Right forelimb (tissue), 1 donor: ENCODE results near the gene GRM8.
A peak's percentile ranks its signal among the peaks of the same experiment; 100 is the strongest.

Experiments used
- DNase-seq: peaks from one replicate; pipeline ENCODE4 v3.0.0-alpha.2; 2018

GRM8 gene

GRCh38 chr7:127146746-127147536 is 105.8 kb downstream of the GRM8 start:
- DNase-seq: no peak

DNA sequence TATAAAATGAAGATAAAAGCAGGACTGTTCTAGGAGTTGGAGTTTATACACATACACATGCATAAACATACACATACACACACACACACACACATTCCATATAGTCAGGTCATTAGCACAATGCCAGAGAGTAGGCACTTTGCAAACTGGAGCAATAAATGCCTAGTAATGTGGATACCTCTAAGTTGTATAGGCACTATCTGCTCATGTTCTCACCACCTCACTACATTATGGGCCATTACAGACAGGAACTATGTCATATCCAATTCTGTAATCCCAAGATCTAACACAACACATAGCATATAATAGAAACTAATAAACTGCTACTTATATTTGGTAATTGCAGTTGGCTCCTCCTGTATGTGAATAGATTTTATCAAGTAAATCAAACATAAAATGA is 115.6 kb downstream of the GRM8 start:
- no peak for DNase-seq

DNA sequence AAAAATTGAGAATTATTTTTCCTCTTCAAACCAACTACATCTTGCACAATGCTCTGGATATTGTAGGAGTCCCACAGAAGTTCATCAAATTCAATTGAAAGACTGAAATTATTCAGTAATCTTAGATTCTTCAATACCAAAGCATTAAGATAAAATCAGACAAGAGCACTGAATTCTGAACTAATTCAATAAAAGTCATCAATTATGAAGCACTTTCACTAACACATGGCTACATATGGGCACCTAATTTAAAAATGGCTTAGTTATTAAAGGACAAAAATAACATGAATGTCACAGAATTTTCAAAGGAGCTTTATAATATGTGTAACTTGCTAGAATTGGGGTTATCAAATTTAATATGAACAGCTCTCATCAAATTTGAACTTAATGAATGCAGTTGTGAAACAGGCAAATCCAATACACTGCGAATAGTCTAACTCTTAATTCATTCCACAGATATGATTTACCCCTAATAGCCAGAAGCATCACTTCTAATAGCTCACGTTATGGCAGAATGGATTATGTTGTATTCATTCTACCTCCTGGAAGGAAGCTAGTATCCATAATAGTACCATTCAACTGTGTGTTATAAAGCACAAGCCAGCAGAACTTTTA is 116.8 kb downstream of the GRM8 start:
- no peak for DNase-seq

DNA sequence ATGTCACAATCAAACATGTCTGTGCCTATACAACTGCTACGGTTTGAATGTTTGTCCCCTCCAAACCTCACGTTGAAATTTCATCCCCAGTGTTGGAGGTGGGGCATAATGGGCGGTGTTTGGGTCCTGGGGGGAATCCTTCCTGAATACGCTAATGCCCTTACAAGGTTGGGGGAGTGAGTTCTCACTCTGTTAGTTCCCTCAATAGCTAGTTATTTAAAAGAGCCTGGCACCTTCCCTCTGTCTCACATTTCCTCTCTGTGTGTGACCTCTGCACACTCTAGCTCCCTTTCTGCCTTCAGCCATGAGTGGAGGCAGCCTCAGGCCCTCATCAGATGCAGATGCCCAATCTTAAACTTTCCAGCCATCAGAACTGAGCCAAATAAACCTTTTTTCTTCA is 129.5 kb downstream of the GRM8 start:
- DNase-seq: no peak

- DNase-seq: no peak
These were observed 133.2 kb downstream of the GRM8 start for GRCh38 chr7:127119517-127119916.

DNA sequence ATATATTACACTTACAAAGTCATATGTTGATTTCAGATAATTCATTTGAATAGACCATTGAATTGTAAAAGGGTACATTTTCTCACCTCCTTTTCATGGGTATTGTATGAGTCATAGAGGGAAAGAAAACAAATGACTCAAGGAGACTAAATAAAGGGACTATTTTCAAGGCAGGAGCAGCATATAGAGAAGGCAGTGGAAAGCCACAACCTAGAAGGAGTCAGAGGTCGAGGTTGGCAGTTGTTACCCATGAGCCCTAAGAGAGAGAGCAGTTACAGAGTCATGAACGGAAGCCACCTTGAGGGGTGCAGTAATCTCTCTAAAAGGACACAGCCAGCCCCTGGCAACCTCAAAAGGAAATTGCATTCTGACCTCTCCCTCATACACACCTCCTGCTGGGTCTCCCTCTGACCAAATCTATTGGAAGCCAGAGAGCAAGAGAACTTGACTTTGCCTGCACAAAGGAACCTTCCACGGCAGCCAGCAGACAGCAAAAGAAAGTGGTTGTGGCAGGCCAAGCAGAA is 137.9 kb downstream of the GRM8 start:
- no peak for DNase-seq

GRCh38 chr7:127107601-127108007 is 145.1 kb downstream of the GRM8 start:
- DNase-seq: peak; percentile 54

DNA sequence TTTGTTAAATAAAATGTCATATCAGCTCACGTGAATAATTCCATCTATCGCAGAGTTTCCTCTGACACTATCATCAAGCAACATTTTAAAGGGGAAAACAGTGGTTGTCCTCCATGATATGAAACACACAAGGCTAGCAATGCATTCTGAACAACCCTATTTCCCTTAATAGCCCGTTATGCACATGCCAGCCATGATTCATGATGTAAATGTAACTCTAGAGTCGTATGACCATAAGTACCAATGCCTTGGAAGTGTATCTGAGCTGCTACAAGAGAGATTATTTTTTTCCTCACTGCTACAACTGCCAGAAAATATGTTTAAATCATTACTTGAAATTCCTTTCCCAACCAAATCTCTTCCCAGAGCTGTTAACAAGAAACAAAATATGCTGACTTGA is 159.4 kb downstream of the GRM8 start:
- no peak for DNase-seq

DNA sequence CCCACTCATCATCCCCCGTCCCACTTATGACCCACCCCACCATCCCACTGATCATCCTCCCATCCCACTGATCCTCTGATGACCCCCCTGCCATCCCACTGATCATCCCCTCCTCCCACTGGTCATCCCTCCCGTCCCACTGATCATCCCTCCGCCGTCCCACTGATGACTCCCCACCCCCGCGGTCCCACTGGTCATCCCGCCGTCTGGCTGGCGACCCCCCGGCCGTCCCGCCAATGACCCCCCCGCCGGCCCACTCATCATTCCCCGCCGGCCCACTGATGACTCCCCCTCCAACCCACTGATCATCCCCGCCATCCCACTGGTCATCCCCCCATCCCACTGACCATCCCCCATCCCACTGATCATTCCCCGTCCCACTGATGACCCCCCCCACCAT is 161.1 kb downstream of the GRM8 start:
- no peak for DNase-seq

GRCh38 chr7:127089146-127089545 is 163.6 kb downstream of the GRM8 start:
- no peak for DNase-seq

- no peak for DNase-seq
These were observed 171.2 kb downstream of the GRM8 start for GRCh38 chr7:127081539-127081938.

DNA sequence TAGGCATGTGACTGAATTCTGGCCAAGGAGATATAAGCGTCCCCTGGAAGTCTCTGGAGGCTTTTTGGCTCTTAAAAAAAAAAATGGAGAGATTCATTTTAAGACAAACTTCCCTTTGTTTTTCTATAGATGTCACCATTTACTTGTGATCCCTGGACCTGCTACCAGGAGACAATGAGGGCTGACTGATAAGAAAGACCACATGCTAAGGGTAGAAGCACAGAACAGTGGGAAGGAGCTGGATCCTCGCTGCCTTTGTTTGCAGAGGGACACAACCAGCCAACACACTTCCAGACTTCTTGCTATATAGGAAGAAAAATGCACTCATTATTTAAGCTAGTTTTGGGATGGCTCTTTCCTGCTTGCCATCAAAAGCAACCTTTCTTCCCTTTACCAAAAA is 172.2 kb downstream of the GRM8 start:
- no peak for DNase-seq

GRCh38 chr7:127066974-127067373 is 185.8 kb downstream of the GRM8 start:
- DNase-seq: no peak

DNA sequence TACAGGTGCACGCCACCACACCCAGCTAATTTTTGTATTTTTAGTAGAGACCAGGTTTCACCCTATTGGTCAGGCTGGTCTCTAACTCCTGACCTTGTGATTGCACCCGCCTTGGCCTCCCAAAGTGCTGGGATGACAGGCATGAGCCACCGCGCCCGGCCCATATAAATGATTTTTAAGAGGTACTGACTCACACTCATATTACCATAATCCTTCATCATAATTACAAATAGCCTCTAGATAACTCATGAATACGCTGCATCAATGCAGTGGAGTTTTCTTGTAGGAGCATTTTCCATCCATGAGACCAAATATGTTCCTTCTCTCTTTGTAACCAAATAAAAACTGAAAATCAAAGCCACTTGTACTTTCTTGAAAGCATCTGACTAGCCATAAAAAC is 193.3 kb downstream of the GRM8 start:
- no peak for DNase-seq

DNA sequence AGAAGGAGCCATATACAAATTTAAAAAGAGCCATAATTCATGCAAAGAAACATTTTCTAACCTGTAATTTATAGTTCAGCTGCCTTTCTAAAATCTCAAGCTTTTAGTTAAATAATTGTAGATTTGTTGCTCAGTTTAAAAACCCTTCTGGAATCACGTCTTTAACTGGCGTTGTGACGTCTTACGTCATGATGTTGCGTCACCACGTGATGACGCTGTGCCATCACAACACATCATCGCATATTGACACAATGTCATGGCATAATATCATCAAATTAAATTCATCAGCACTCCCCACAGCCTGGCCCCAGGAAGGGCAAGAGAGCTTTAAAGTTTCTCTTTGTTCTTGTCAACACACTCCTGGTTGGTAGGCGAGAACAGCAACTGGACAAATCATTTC is 194.8 kb downstream of the GRM8 start:
- DNase-seq: no peak

- no peak for DNase-seq
These were observed 196.5 kb downstream of the GRM8 start for GRCh38 chr7:127056202-127056601.

DNA sequence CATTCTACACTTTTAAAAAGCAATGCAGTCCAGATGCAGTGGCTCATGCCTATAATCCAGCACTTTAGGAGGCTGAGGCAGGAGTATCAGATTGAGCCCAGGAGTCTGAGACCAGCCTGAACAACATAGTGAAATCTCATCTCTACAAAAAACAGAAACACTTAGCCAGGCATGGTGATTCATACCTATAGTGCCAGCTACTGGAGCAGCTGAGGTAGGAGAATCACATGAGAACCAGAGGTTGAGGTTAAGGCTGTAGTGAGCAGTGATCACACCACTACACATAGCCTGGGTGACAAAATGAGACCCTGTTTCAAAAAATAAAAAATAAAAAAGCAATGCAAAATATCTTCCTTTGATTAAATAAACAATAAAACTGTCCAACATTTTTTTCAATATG is 205.2 kb downstream of the GRM8 start:
- no peak for DNase-seq

DNA sequence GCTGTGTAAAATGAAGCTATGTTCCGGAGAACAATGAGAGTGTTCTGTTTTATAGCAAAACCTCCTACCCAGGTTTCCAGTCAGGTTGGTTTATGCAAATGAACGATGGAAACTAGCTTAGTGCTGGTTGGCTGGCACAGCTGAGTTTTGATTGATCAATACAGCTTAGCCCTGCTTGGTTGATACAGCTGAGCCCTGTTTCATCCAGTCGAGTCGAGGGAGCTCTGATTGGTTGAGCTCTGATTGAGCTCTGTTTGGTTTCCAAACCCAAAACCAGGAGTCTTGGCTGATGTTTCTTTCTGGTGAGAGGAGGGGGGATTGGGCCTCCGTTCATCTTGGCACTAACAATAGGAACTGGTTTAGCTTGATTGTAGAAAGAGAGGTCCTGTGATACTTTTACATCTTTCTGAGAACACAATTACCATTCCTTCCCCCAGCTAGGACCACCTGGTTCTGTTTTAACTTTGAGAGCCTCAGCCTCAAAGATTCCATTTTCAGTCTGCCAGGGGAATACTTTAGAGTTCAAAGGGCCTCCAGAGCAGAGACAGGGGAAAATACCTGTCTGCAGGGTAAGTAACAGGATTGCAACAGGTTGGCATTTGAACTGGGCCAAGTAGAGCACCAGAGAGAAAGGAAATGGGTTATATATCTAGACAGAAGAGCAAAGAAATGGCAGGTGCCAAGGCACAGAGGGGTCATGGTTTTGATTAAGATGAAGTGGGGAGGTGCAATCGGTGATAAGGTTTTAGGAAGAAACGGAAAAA is 210.9 kb downstream of the GRM8 start:
- DNase-seq: no peak

DNA sequence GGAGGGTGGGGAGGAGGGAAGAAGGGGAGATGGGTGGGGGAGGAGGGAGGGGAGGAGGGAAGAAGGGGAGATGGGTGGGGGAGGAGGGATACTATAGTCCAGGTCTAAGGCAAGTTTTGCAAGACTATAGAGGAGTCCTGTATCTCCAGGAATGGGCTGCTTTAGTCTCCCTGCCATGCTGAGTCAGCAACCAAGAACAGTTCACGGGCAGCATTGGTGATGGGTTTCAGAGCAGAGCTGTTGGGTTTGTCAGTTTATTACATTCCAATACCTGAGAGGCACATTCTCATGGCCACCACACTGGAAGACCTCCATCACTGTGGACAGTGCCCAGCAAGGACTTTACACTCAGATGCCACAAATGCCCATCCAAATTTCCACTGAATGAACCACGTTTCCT is 212.7 kb downstream of the GRM8 start:
- no peak for DNase-seq

DNA sequence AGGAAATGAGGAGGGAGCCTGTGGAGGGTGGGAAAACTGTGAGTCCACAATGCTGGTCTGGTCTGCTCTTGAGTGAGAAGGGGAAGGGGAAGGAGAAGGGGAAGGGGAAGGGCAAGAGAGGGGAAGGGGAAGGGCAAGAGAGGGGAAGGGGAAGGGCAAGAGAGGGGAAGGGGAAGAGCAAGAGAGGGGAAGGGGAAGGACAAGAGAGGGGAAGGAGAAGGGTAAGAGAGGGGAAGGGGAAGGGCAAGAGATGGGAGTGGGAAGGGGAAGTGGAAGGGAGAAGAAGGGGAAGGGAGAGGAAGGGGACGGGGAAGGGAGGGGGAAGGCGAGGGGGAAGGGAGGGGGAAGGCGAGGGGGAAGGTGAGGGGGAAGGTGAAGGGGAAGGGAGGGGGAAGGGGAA is 213.2 kb downstream of the GRM8 start:
- no peak for DNase-seq

DNA sequence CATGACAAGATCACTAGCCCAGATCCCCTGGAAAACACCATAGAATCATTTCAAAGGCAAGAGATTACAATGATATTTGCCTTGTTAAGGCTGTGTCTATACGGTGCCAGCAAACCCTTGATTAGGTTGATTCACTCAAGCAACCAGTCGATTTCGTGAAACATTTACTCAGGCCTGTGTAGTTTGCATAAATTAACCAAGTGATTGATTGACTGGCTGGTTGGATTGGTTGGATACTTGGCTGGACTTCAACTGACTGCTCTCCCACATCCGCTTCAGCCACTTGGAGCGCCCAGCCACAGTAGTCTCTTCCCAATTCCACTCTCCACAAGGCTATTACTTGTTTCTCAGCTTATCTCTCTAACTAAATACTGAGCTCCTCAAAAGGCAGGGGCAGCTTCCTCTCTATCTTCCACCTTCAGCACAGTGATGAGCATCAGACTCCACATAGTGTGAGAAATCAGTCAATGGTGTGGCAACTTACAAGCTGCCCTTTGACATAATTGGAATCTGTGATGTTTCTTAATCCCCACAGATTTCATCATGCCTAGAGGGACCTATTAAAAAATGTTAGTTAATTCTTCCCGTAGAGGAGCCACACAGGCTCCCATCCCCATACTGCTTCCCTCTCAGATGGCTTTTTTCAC is 217.4 kb downstream of the GRM8 start:
- no peak for DNase-seq

DNA sequence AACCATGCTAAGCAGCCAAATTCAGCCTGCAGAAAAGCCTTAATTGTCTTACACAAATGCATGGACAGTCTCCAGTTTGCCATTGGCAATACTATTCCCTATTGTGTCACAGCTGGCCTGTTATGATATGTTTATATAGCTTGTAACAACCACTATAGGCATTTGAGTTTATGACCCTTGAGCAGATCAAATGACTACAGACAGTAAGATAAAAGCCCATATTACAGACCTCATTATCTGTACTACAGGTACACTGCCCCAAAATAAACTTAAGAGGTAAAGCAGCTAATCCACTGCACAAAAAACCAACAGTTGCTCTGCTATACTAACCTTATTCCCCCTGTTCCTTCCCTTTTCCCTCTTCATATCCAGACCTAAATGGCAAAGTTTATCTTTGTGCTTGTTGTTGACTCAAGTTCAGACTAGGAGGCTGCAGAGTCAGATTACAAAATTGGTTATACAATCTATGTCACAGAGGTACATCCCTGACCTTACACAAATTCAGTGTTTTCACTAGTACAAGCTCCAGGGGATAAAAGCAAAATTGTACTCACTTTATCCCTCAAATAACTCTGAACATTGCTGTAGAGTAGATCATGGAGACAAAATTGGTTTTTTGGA is 218.4 kb downstream of the GRM8 start:
- DNase-seq: no peak

- no peak for DNase-seq
These were observed 222.9 kb downstream of the GRM8 start for GRCh38 chr7:127029823-127030222.
